ENCODE data around the gene NIN. TPM values are rescaled to one million over a fixed set of nuclear protein-coding genes. Genes with fewer than 3 reads are reported as not detected.

NIN gene
- total RNA-seq, 1 donor from 2014 or later, result 21.0 TPM

GRCh38 chr14:50739186-50739585, 91.8 kb downstream of the NIN start:
- no peak for TF ChIP-seq CTCF (IDR thresholded peaks at IDR 0.05; ENCODE audit: unreplicated experiment)
- no peak for DNase-seq (ENCODE audit: low spot score, unreplicated experiment)
- H3K27me3 Mint-ChIP-seq, result no peaks in the 10 kb centered on the region
- no peaks in the 10 kb centered on the region for H3K9me3 Mint-ChIP-seq (ENCODE audit: low read depth)
- peaks cover 8% of the 10 kb centered on the region for H3K36me3 Mint-ChIP-seq (ENCODE audit: insufficient read depth)
- no peak overlapping the region for H3K27ac Mint-ChIP-seq
- H3K4me1 Mint-ChIP-seq (ENCODE audit: low read depth), result no peaks in the 10 kb centered on the region
- no peak overlapping the region for H3K4me3 Mint-ChIP-seq (ENCODE audit: low read depth)

- no peak for DNase-seq (ENCODE audit: low spot score, unreplicated experiment)
- no peak for TF ChIP-seq CTCF (IDR thresholded peaks at IDR 0.05; ENCODE audit: unreplicated experiment)
- Mint-ChIP-seq H3K9me3 (ENCODE audit: low read depth) (no peaks in the 10 kb centered on the region), H3K27me3 (no peaks in the 10 kb centered on the region), H3K27ac (no peak overlapping the region), H3K4me1 (ENCODE audit: low read depth) (no peaks in the 10 kb centered on the region), H3K4me3 (ENCODE audit: low read depth) (no peak overlapping the region), H3K36me3 (ENCODE audit: insufficient read depth) (peaks cover 4% of the 10 kb centered on the region)
Observed at GRCh38 chr14:50736932-50737419, 94.0 kb downstream of the NIN start.

- H3K9me3 Mint-ChIP-seq (ENCODE audit: low read depth), result no peaks in the 10 kb centered on the region
- H3K4me3 Mint-ChIP-seq (ENCODE audit: low read depth), result no peak overlapping the region
- no peak for DNase-seq (ENCODE audit: low spot score, unreplicated experiment)
- H3K27ac Mint-ChIP-seq, result no peak overlapping the region
- TF ChIP-seq CTCF (IDR thresholded peaks at IDR 0.05; ENCODE audit: unreplicated experiment), result no peak
- peaks cover 9% of the 10 kb centered on the region for H3K36me3 Mint-ChIP-seq (ENCODE audit: insufficient read depth)
- H3K27me3 Mint-ChIP-seq, result no peaks in the 10 kb centered on the region
- H3K4me1 Mint-ChIP-seq (ENCODE audit: low read depth), result no peaks in the 10 kb centered on the region
Observed at GRCh38 chr14:50734950-50735695, 95.8 kb downstream of the NIN start.

- DNase-seq (ENCODE audit: low spot score, unreplicated experiment), result no peak
- H3K27ac Mint-ChIP-seq, result no peak overlapping the region
- no peaks in the 10 kb centered on the region for H3K9me3 Mint-ChIP-seq (ENCODE audit: low read depth)
- peaks cover 16% of the 10 kb centered on the region for H3K36me3 Mint-ChIP-seq (ENCODE audit: insufficient read depth)
- H3K4me3 Mint-ChIP-seq (ENCODE audit: low read depth), result no peak overlapping the region
- no peak for TF ChIP-seq CTCF (IDR thresholded peaks at IDR 0.05; ENCODE audit: unreplicated experiment)
- H3K4me1 Mint-ChIP-seq (ENCODE audit: low read depth), result no peaks in the 10 kb centered on the region
- H3K27me3 Mint-ChIP-seq, result no peaks in the 10 kb centered on the region
Observed at GRCh38 chr14:50733494-50733893, 97.5 kb downstream of the NIN start.

- Mint-ChIP-seq H3K4me3 (ENCODE audit: low read depth) (no peak overlapping the region), H3K36me3 (ENCODE audit: insufficient read depth) (peaks cover 25% of the 10 kb centered on the region), H3K27ac (no peak overlapping the region), H3K9me3 (ENCODE audit: low read depth) (no peaks in the 10 kb centered on the region), H3K27me3 (no peaks in the 10 kb centered on the region), H3K4me1 (ENCODE audit: low read depth) (no peaks in the 10 kb centered on the region)
- no peak for DNase-seq (ENCODE audit: low spot score, unreplicated experiment)
- no peak for TF ChIP-seq CTCF (IDR thresholded peaks at IDR 0.05; ENCODE audit: unreplicated experiment)
Observed at GRCh38 chr14:50728836-50729235, 102.1 kb downstream of the NIN start.

Data from progenitor cell of endocrine pancreas (in vitro differentiated cells).